ENCODE data around the gene SUPT20HL1.

Gene SUPT20HL1

GRCh38 chrX:24317567-24317966 is 42.9 kb upstream of the SUPT20HL1 start:
- Histone ChIP-seq H3K27me3 (ENCODE audit: insufficient read depth, poor library complexity, severe bottlenecking) (no peaks in the 10 kb centered on the region), H3K4me1 (ENCODE audit: insufficient read depth, poor library complexity, severe bottlenecking) (no peaks in the 10 kb centered on the region)
- no peak for ATAC-seq (ENCODE audit: low read depth)

GRCh38 chrX:24321741-24322395 is 38.6 kb upstream of the SUPT20HL1 start:
- H3K4me3 ChIP-seq (ENCODE audit: severe bottlenecking): no peak overlapping the region
- H3K27ac ChIP-seq (ENCODE audit: poor library complexity, severe bottlenecking): no peak overlapping the region
- TF ChIP-seq CTCF (IDR thresholded peaks at IDR 0.05; ENCODE audit: poor library complexity, severe bottlenecking): no peak
- DNase-seq (ENCODE audit: low spot score) (no peak), ATAC-seq (ENCODE audit: low read depth) (no peak)
- H3K4me1 ChIP-seq (ENCODE audit: insufficient read depth, poor library complexity, severe bottlenecking): no peaks in the 10 kb centered on the region
- no peaks in the 10 kb centered on the region for H3K27me3 ChIP-seq (ENCODE audit: insufficient read depth, poor library complexity, severe bottlenecking)
- H3K9me3 ChIP-seq (ENCODE audit: severe bottlenecking): no peaks in the 10 kb centered on the region
- no peaks in the 10 kb centered on the region for H3K36me3 ChIP-seq (ENCODE audit: low read depth)

More at GRCh38 chrX:24317567-24317966, 42.9 kb upstream of the SUPT20HL1 start:
- Histone ChIP-seq H3K27ac (ENCODE audit: poor library complexity, severe bottlenecking) (no peak overlapping the region), H3K4me3 (ENCODE audit: severe bottlenecking) (no peak overlapping the region), H3K36me3 (ENCODE audit: low read depth) (no peaks in the 10 kb centered on the region), H3K9me3 (ENCODE audit: severe bottlenecking) (no peaks in the 10 kb centered on the region)
- no peak for TF ChIP-seq CTCF (IDR thresholded peaks at IDR 0.05; ENCODE audit: poor library complexity, severe bottlenecking)
- no peak for DNase-seq (ENCODE audit: low spot score)

- H3K4me1 ChIP-seq (ENCODE audit: insufficient read depth, poor library complexity, severe bottlenecking): no peaks in the 10 kb centered on the region
- DNase-seq (ENCODE audit: low spot score): no peak
- no peak for ATAC-seq (ENCODE audit: low read depth)
- no peaks in the 10 kb centered on the region for H3K9me3 ChIP-seq (ENCODE audit: severe bottlenecking)
- TF ChIP-seq CTCF (IDR thresholded peaks at IDR 0.05; ENCODE audit: poor library complexity, severe bottlenecking): no peak
- H3K27ac ChIP-seq (ENCODE audit: poor library complexity, severe bottlenecking): no peak overlapping the region
- H3K36me3 ChIP-seq (ENCODE audit: low read depth): no peaks in the 10 kb centered on the region
- no peak overlapping the region for H3K4me3 ChIP-seq (ENCODE audit: severe bottlenecking)
- no peaks in the 10 kb centered on the region for H3K27me3 ChIP-seq (ENCODE audit: insufficient read depth, poor library complexity, severe bottlenecking)
These were observed 35.2 kb upstream of the SUPT20HL1 start for GRCh38 chrX:24325231-24325630.

GRCh38 chrX:24332878-24333277 is 27.6 kb upstream of the SUPT20HL1 start:
- TF ChIP-seq CTCF (IDR thresholded peaks at IDR 0.05; ENCODE audit: poor library complexity, severe bottlenecking): no peak
- Histone ChIP-seq H3K4me3 (ENCODE audit: severe bottlenecking) (no peak overlapping the region), H3K9me3 (ENCODE audit: severe bottlenecking) (no peaks in the 10 kb centered on the region), H3K27ac (ENCODE audit: poor library complexity, severe bottlenecking) (no peak overlapping the region), H3K27me3 (ENCODE audit: insufficient read depth, poor library complexity, severe bottlenecking) (no peaks in the 10 kb centered on the region), H3K36me3 (ENCODE audit: low read depth) (no peaks in the 10 kb centered on the region), H3K4me1 (ENCODE audit: insufficient read depth, poor library complexity, severe bottlenecking) (no peaks in the 10 kb centered on the region)
- DNase-seq (ENCODE audit: low spot score) (no peak), ATAC-seq (ENCODE audit: low read depth) (no peak)

- DNase-seq (ENCODE audit: low spot score) (no peak), ATAC-seq (ENCODE audit: low read depth) (no peak)
- no peaks in the 10 kb centered on the region for H3K36me3 ChIP-seq (ENCODE audit: low read depth)
- no peak overlapping the region for H3K4me3 ChIP-seq (ENCODE audit: severe bottlenecking)
- H3K27me3 ChIP-seq (ENCODE audit: insufficient read depth, poor library complexity, severe bottlenecking): no peaks in the 10 kb centered on the region
- no peaks in the 10 kb centered on the region for H3K4me1 ChIP-seq (ENCODE audit: insufficient read depth, poor library complexity, severe bottlenecking)
- no peaks in the 10 kb centered on the region for H3K9me3 ChIP-seq (ENCODE audit: severe bottlenecking)
- H3K27ac ChIP-seq (ENCODE audit: poor library complexity, severe bottlenecking): no peak overlapping the region
- TF ChIP-seq CTCF (IDR thresholded peaks at IDR 0.05; ENCODE audit: poor library complexity, severe bottlenecking): no peak
These were observed 27.1 kb upstream of the SUPT20HL1 start for GRCh38 chrX:24333371-24333770.
